ENCODE results near the gene PLET1. TPM values are rescaled to one million over a fixed set of nuclear protein-coding genes. Genes with fewer than 3 reads are reported as not detected.

The PLET1 gene
- total RNA-seq, 1 donor from 2014 or later, result not detected

GRCh38 chr11:112304914-112305313 is 44.3 kb upstream of the PLET1 start:
- DNase-seq (ENCODE audit: low spot score), result no peak
- Mint-ChIP-seq H3K4me1 (ENCODE audit: low read depth) (peaks cover 31% of the 10 kb centered on the region), H3K4me3 (ENCODE audit: unreplicated experiment) (no peak overlapping the region), H3K27ac (ENCODE audit: unreplicated experiment) (peak overlapping the region; percentile 69), H3K36me3 (ENCODE audit: low read depth) (peaks cover 7% of the 10 kb centered on the region), H3K27me3 (ENCODE audit: low read depth) (no peaks in the 10 kb centered on the region), H3K9me3 (ENCODE audit: low read depth) (peaks cover 7% of the 10 kb centered on the region)
- no peak for TF ChIP-seq CTCF (IDR thresholded peaks at IDR 0.05)

GRCh38 chr11:112303616-112304015 is 43.0 kb upstream of the PLET1 start:
- H3K9me3 Mint-ChIP-seq (ENCODE audit: low read depth), result peaks cover 4% of the 10 kb centered on the region
- peaks cover 34% of the 10 kb centered on the region for H3K4me1 Mint-ChIP-seq (ENCODE audit: low read depth)
- no peak for DNase-seq (ENCODE audit: low spot score)
- peak overlapping the region; percentile 58 for H3K27ac Mint-ChIP-seq (ENCODE audit: unreplicated experiment)
- H3K36me3 Mint-ChIP-seq (ENCODE audit: low read depth), result peaks cover 5% of the 10 kb centered on the region
- no peak for TF ChIP-seq CTCF (IDR thresholded peaks at IDR 0.05)
- no peak overlapping the region for H3K4me3 Mint-ChIP-seq (ENCODE audit: unreplicated experiment)
- no peaks in the 10 kb centered on the region for H3K27me3 Mint-ChIP-seq (ENCODE audit: low read depth)

GRCh38 chr11:112302226-112302868 is 41.7 kb upstream of the PLET1 start:
- no peaks in the 10 kb centered on the region for H3K9me3 Mint-ChIP-seq (ENCODE audit: low read depth)
- peaks cover 38% of the 10 kb centered on the region for H3K4me1 Mint-ChIP-seq (ENCODE audit: low read depth)
- H3K27me3 Mint-ChIP-seq (ENCODE audit: low read depth), result no peaks in the 10 kb centered on the region
- no peak overlapping the region for H3K4me3 Mint-ChIP-seq (ENCODE audit: unreplicated experiment)
- peaks cover 2% of the 10 kb centered on the region for H3K36me3 Mint-ChIP-seq (ENCODE audit: low read depth)
- no peak for TF ChIP-seq CTCF (IDR thresholded peaks at IDR 0.05)
- DNase-seq (ENCODE audit: low spot score), result no peak
- peak overlapping the region; percentile 85 for H3K27ac Mint-ChIP-seq (ENCODE audit: unreplicated experiment)

GRCh38 chr11:112300094-112300786 is 39.6 kb upstream of the PLET1 start:
- Mint-ChIP-seq H3K27ac (ENCODE audit: unreplicated experiment) (no peak overlapping the region), H3K27me3 (ENCODE audit: low read depth) (no peaks in the 10 kb centered on the region)

GRCh38 chr11:112298535-112298934 is 37.9 kb upstream of the PLET1 start:
- H3K36me3 Mint-ChIP-seq (ENCODE audit: low read depth), result peaks cover 3% of the 10 kb centered on the region
- TF ChIP-seq CTCF (IDR thresholded peaks at IDR 0.05), result no peak
- no peak overlapping the region for H3K4me3 Mint-ChIP-seq (ENCODE audit: unreplicated experiment)
- no peaks in the 10 kb centered on the region for H3K9me3 Mint-ChIP-seq (ENCODE audit: low read depth)
- peaks cover 57% of the 10 kb centered on the region for H3K4me1 Mint-ChIP-seq (ENCODE audit: low read depth)
- H3K27ac Mint-ChIP-seq (ENCODE audit: unreplicated experiment), result peak overlapping the region; percentile 57
- DNase-seq (ENCODE audit: low spot score), result no peak
- H3K27me3 Mint-ChIP-seq (ENCODE audit: low read depth), result no peaks in the 10 kb centered on the region

More at GRCh38 chr11:112300094-112300786, 39.6 kb upstream of the PLET1 start:
- TF ChIP-seq CTCF (IDR thresholded peaks at IDR 0.05), result no peak
- no peak overlapping the region for H3K4me3 Mint-ChIP-seq (ENCODE audit: unreplicated experiment)
- DNase-seq (ENCODE audit: low spot score), result no peak
- peaks cover 46% of the 10 kb centered on the region for H3K4me1 Mint-ChIP-seq (ENCODE audit: low read depth)
- peaks cover 3% of the 10 kb centered on the region for H3K36me3 Mint-ChIP-seq (ENCODE audit: low read depth)
- no peaks in the 10 kb centered on the region for H3K9me3 Mint-ChIP-seq (ENCODE audit: low read depth)

Data from chondrocyte (in vitro differentiated cells).